PC-9 (cell line): ENCODE data around the gene PGK1. TPM values are rescaled to one million over a fixed set of nuclear protein-coding genes. Genes with fewer than 3 reads are reported as not detected.
A peak's percentile ranks its signal among the peaks of the same experiment; 100 is the strongest.
"Not testable (repeated sequence)": the region's sequence is repeated elsewhere in the genome, so short reads cannot be mapped to it uniquely, and the experiment has no call there.

Experiments used
- BruUV-seq: library from RNA; stranded (reverse); fragments of 400-500 nt; replicated peaks from 2 replicates; lab custom pipeline; 2021; lab: Mats Ljungman, UMichigan
- CTCF ChIA-PET: fragments of 300-600 bp; sonication (Branson Sonifier 250); formaldehyde crosslinking; loops from one replicate; lab custom pipeline; 2022; ENCODE audit warnings: antibody characterized with exemption; lab: Charles Lee
- POLR2A ChIA-PET: fragments of 300-600 bp; sonication (Branson Sonifier 250); formaldehyde crosslinking; loops from one replicate; lab custom pipeline; 2022; ENCODE audit warnings: antibody characterized with exemption; ENCODE audit not compliant: unreplicated experiment; lab: Charles Lee
- DNase-seq, 2 experiments: peaks; one replicate each; pipeline versions ENCODE4 v3.0.0 to v3.0.0-alpha.2; 2015 to 2022; ENCODE audit warnings: mixed read lengths in 1 of 2
- H2AFZ ChIP-seq: fragments of 200-600 bp; sonication (generic); 2 replicates; pipeline ENCODE4 v1.8.1; 2017; ENCODE audit warnings: antibody characterized with exemption
- H3F3A ChIP-seq: fragments of 200-600 bp; sonication (generic); 2 replicates; pipeline ENCODE4 v1.8.1; 2017; ENCODE audit warnings: antibody characterized with exemption, mild to moderate bottlenecking, low read depth; ENCODE audit not compliant: insufficient read depth
- H3K27ac ChIP-seq: fragments of 200-600 bp; sonication (generic); 2 replicates; pipeline ENCODE4 v1.6.1; 2016; ENCODE audit warnings: mixed run types
- H3K27me3 ChIP-seq: fragments of 200-600 bp; sonication (generic); 2 replicates; pipeline ENCODE4 v1.6.1; 2016; ENCODE audit warnings: low read depth, mixed run types; ENCODE audit not compliant: insufficient read depth
- H3K36me3 ChIP-seq: fragments of 200-600 bp; sonication (generic); 2 replicates; pipeline ENCODE4 v1.6.1; 2016; ENCODE audit warnings: low read depth, mixed run types
- H3K4me1 ChIP-seq: fragments of 200-600 bp; sonication (generic); replicated peaks from 2 replicates; pipeline ENCODE4 v1.6.1; 2016; ENCODE audit warnings: mixed run types; ENCODE audit not compliant: insufficient read depth
- H3K4me2 ChIP-seq: fragments of 200-600 bp; sonication (generic); 2 replicates; pipeline ENCODE4 v1.6.1; 2017; ENCODE audit warnings: mixed run types
- H3K4me3 ChIP-seq: fragments of 200-600 bp; sonication (generic); 2 replicates; pipeline ENCODE4 v1.6.1; 2016; ENCODE audit warnings: mixed run types
- H3K79me2 ChIP-seq: fragments of 200-600 bp; sonication (generic); 2 replicates; pipeline ENCODE4 v1.6.1; 2017; ENCODE audit warnings: low read depth, mixed run types
- H3K9me2 ChIP-seq: fragments of 200-600 bp; sonication (generic); 2 replicates; pipeline ENCODE4 v1.8.1; 2017; ENCODE audit warnings: mild to moderate bottlenecking; ENCODE audit not compliant: insufficient read depth
- H3K9me3 ChIP-seq: fragments of 200-600 bp; sonication (generic); 2 replicates; pipeline ENCODE4 v1.8.1; 2016; ENCODE audit warnings: low read depth; ENCODE audit not compliant: insufficient read depth
- H4K20me1 ChIP-seq: fragments of 200-600 bp; sonication (generic); 2 replicates; pipeline ENCODE4 v1.8.1; 2017; ENCODE audit not compliant: insufficient read depth
- CTCF ChIP-seq: fragments of 200-600 bp; sonication (generic); conservative IDR thresholded peaks from 2 replicates; pipeline ENCODE4 v1.6.1; 2017; ENCODE audit warnings: mixed run types, antibody characterized with exemption, mild to moderate bottlenecking, moderate library complexity
- EZH2 ChIP-seq: fragments of 200-600 bp; sonication (generic); IDR thresholded peaks from 2 replicates; pipeline ENCODE4 v1.8.0; 2017; ENCODE audit warnings: antibody characterized with exemption, low read depth
- intact Hi-C: fragments of 100-400 bp; cut with micrococcal nuclease; formaldehyde crosslinking; loops from one replicate; pipeline ENCODE4 v1.10.0; 2022; ENCODE audit not compliant: unreplicated experiment
- total RNA-seq: library from RNA; stranded (reverse); gene quantifications from 2 replicates; pipeline ENCODE4 v1.2.3, GENCODE V29; 2021

Gene PGK1
- total RNA-seq, 1 experiment from 2014 or later = 409 TPM

DNA sequence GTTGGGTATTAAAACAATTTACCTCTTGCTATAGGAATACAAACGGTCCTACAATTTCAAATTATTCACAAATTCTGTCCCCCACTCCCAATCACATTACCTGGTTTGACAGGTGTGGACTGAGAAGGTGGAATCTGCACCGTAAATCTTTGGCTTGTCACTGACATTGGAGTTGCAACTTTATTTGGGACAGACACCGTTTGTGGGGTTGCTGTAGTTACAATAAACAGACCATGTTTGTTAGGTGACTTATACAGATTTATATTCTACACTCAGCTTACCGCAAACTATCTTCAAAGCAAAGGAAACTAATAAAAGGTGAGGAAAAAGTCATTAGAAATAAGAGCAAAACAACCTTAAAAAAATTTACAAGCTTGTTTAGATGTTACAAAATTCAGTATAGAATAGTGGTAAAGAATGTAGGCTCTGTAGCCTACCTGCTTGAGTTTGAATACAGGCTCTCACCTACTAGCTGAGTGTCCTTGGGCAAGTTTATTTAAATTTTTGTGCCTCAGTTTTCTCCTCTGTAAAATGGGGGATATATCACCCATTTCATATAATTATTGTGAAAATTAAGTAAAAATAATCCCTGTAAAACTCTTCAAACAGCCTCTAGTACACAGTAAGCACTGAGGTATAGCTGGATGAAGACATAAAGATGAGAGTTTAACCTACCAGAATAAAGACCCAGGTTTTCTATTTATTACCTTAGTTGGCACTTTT lies 29.4 kb downstream of the PGK1 start:
- intact Hi-C loops = no loop called here
- no peak overlapping the region for H2AFZ ChIP-seq
- H4K20me1 ChIP-seq = no peaks in the 10 kb centered on the region
- no peaks in the 10 kb centered on the region for H3K4me1 ChIP-seq
- no TSS peak for BruUV-seq
- H3K27ac ChIP-seq = no peak overlapping the region
- no peaks in the 10 kb centered on the region for H3K9me2 ChIP-seq
- no peaks in the 10 kb centered on the region for H3K79me2 ChIP-seq
- no peaks in the 10 kb centered on the region for H3K36me3 ChIP-seq
- H3F3A ChIP-seq = peaks cover 11% of the 10 kb centered on the region; the same call in 1 of the 2 replicates
- ChIA-PET CTCF (no interaction called here), POLR2A (no interaction called here)
- no peak overlapping the region for H3K4me3 ChIP-seq
- no peak for TF ChIP-seq CTCF
- TF ChIP-seq EZH2 = no peak
- DNase-seq = no peak
- no peaks in the 10 kb centered on the region for H3K27me3 ChIP-seq
- no peak overlapping the region for H3K4me2 ChIP-seq
- H3K9me3 ChIP-seq = no peaks in the 10 kb centered on the region

DNA sequence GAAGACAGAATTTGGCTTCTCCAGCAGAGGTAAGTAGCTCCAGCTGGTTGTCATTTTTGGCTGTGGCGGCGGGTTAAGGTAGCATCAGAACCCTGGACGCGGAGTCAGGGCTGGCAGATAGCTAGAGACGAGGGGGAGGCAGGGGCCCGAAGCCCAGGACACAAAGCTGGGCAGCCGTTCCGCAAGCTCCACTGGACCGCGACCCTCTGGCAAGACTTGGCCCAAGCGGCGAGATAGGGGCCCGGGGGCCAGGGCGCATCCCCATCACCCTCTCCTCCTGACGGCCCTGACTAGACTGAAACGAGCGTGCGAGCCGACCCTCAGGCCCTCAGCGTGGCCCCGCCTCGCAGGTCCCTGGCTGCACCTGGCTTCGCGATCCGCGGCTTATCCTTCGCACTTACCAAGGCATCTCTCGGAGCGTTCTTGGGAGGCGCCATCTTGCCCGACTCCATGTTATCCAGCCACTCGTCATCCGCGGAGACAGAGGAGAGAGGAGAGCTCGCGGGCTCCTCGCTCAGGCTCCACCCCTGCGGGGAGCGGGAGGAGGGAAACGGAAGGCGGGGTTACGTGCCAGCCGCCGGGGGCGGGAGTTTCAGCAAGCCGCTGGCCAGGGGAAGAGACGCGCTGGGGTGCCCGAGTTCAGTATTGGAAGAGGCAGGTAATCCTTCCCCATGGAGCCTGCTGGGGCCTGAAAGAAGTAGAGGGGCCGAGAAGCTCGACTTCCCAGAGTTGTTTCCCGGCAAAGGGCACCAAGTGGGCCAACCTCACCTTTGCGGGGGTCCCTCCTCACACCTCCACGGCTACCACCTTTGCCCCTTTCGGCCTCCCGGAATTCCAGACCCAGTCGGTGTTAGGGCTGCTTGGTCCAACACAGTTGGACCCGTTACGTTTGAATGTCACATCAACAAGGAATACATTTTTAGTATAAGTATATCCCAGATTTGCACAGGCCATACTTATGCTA lies 35.4 kb downstream of the PGK1 start, which contains the start of gene TAF9B:
Gene TAF9B (minus strand): TSS at position 491 of the 964 bp plus-strand sequence. CDS start 39 bp downstream, at position 452.
- Histone ChIP-seq H3K4me3 (peak within 1 kb of the TSS; percentile 71), H2AFZ (peak within 1 kb of the TSS; percentile 94), H3K9me2 (no peaks in the 10 kb centered on the region), H3K4me1 (no peaks in the 10 kb centered on the region), H4K20me1 (no peaks in the 10 kb centered on the region), H3K27ac (no peak within 1 kb of the TSS), H3F3A (no peaks in the 10 kb centered on the region), H3K27me3 (no peaks in the 10 kb centered on the region), H3K79me2 (no peaks in the 10 kb centered on the region), H3K9me3 (no peaks in the 10 kb centered on the region), H3K36me3 (no peaks in the 10 kb centered on the region), H3K4me2 (peak within 1 kb of the TSS; percentile 91)
- ChIA-PET CTCF (interaction anchor here (1.0 kb wide), 1 partner anchor 240 kb away, joined by 3 read pairs; the partner anchor contains the start of gene COX7B), POLR2A (interaction anchor here (0.6 kb wide), 3 partner anchors 43 to 240 kb away, joined by 3 to 7 read pairs (median 4); partner anchors contain the start of genes ATP7A and COX7B)
- TF ChIP-seq CTCF (no peak), EZH2 (no peak)
- DNase-seq = peak; percentile 69 to 83
- BruUV-seq = TSS peak; percentile 71
- intact Hi-C loops = no loop called here

DNA sequence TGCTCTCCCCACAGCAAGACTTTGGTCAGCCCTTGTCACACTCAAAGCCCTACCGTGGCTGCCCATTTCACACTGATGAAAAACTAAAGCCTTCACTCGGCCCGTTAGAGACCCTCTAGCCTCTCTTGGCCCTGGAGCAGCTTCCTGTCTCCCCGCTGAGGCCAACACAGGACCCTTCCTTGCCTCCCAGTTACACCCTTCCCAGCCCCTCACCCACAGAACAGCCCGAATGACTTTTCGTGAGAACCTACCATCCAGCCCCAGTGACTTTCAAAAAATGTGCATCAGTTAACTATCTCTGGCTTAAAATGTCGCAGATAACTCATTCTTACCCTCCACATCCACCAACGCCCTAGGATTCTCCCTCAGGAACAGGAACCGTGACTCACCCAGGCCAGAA lies 36.2 kb downstream of the PGK1 start:
- POLR2A ChIA-PET = no interaction called here
- intact Hi-C loops = no loop called here

GRCh38 chrX:78147002-78147540 lies 43.0 kb downstream of the PGK1 start:
- H3K9me3 ChIP-seq, DNase-seq, H3K79me2 ChIP-seq, H3K27me3 ChIP-seq, CTCF ChIA-PET, H3K27ac ChIP-seq, intact Hi-C loops, H3K4me2 ChIP-seq, H3K36me3 ChIP-seq, BruUV-seq, H3K9me2 ChIP-seq, H2AFZ ChIP-seq, POLR2A ChIA-PET, H3K4me3 ChIP-seq, H4K20me1 ChIP-seq, H3F3A ChIP-seq, H3K4me1 ChIP-seq: not testable (repeated sequence)

More for the DNA sequence above, 36.2 kb downstream of the PGK1 start:
- Histone ChIP-seq H3K9me3 (no peaks in the 10 kb centered on the region), H3K27ac (no peak overlapping the region), H3K4me2 (peak overlapping the region; percentile 91), H3F3A (no peaks in the 10 kb centered on the region), H3K9me2 (no peaks in the 10 kb centered on the region), H3K79me2 (no peaks in the 10 kb centered on the region), H2AFZ (peak overlapping the region; percentile 94), H3K27me3 (no peaks in the 10 kb centered on the region), H3K36me3 (no peaks in the 10 kb centered on the region), H4K20me1 (no peaks in the 10 kb centered on the region), H3K4me3 (peak overlapping the region; percentile 71; the same call in 1 of the 2 replicates), H3K4me1 (no peaks in the 10 kb centered on the region)
- CTCF ChIA-PET = no interaction called here
- no TSS peak for BruUV-seq
- no peak for DNase-seq
- TF ChIP-seq EZH2 (no peak), CTCF (no peak)
